Endodermal cell (in vitro differentiated cells): ENCODE measurements around the gene TCTN1. TPM values are rescaled to one million over a fixed set of nuclear protein-coding genes. Genes with fewer than 3 reads are reported as not detected.
"Not testable (repeated sequence)": the region's sequence is repeated elsewhere in the genome, so short reads cannot be mapped to it uniquely, and the experiment has no call there.

ENCODE experiments used
- DNase-seq: peaks from one replicate; pipeline ENCODE4 v3.0.0-alpha.2; 2017
- H3K27ac ChIP-seq: 2 replicates; pipeline ENCODE4 v1.5.1; 2013; ENCODE audit warnings: mild to moderate bottlenecking, low read depth, low read length, moderate library complexity
- H3K27me3 ChIP-seq: 2 replicates; pipeline ENCODE4 v1.6.1; 2013; ENCODE audit warnings: mild to moderate bottlenecking, low read length, moderate library complexity; ENCODE audit not compliant: insufficient read depth, control insufficient read depth, poor library complexity, severe bottlenecking
- H3K36me3 ChIP-seq: 2 replicates; pipeline ENCODE4 v1.7.0; 2013; ENCODE audit warnings: mild to moderate bottlenecking, low read length, moderate library complexity; ENCODE audit not compliant: control insufficient read depth, insufficient read depth
- H3K4me1 ChIP-seq: one replicate; pipeline ENCODE4 v1.7.0; 2013; ENCODE audit warnings: low read length; ENCODE audit not compliant: control insufficient read depth, insufficient read depth
- H3K4me3 ChIP-seq: 2 replicates; pipeline ENCODE4 v1.5.1; 2013; ENCODE audit warnings: mild to moderate bottlenecking, low read length, moderate library complexity
- H3K9ac ChIP-seq: 2 replicates; pipeline ENCODE4 v1.6.1; 2013; ENCODE audit warnings: mild to moderate bottlenecking, low read length, moderate library complexity; ENCODE audit not compliant: poor library complexity, severe bottlenecking; ENCODE audit errors: extremely low read depth
- H3K9me3 ChIP-seq: 2 replicates; pipeline ENCODE4 v1.6.1; 2013; ENCODE audit warnings: mild to moderate bottlenecking, low read length, moderate library complexity; ENCODE audit not compliant: control insufficient read depth
- H3K27ac Mint-ChIP-seq: 2 replicates; pipeline ENCODE4 v1.8.0; 2020; ENCODE audit warnings: mixed read lengths
- H3K27me3 Mint-ChIP-seq: 2 replicates; pipeline ENCODE4 v1.8.0; 2021; ENCODE audit warnings: mild to moderate bottlenecking, mixed read lengths; ENCODE audit not compliant: insufficient read depth
- H3K36me3 Mint-ChIP-seq: 2 replicates; pipeline ENCODE4 v1.8.0; 2020; ENCODE audit warnings: low read depth, mixed read lengths
- H3K4me1 Mint-ChIP-seq: 2 replicates; pipeline ENCODE4 v1.8.0; 2020; ENCODE audit warnings: mixed read lengths
- H3K4me3 Mint-ChIP-seq: 2 replicates; pipeline ENCODE4 v1.8.0; 2020; ENCODE audit warnings: mild to moderate bottlenecking, moderate library complexity, mixed read lengths
- H3K9me3 Mint-ChIP-seq: 2 replicates; pipeline ENCODE4 v1.8.0; 2020; ENCODE audit warnings: mild to moderate bottlenecking, mixed read lengths
- CTCF ChIP-seq: fragments of 200-600 bp; sonication (generic); conservative IDR thresholded peaks from 2 replicates; pipeline ENCODE4 v1.5.0; 2021; ENCODE audit warnings: antibody characterized with exemption, mild to moderate bottlenecking
- WGBS, 2 experiments: methylation state at CpG; one replicate each; pipeline versions ENCODE4 v1.1.5 to v1.1.7; 2013; ENCODE audit warnings: missing lambda C conversion rate in 2 of 2, mixed read lengths in 1 of 2; ENCODE audit not compliant: insufficient coverage in 1 of 2, insufficient read length in 1 of 2; 5-methylcytosine and 5-hydroxymethylcytosine counted together
- total RNA-seq, 2 donors: library from RNA; stranded (reverse); fragmentation: NEBNext Ultra II Directional in 1 of 2; extraction: Animal tissue kit (Norgen Biotek cat#: 25700) in 1 of 2; gene quantifications; 2 replicates in 1 of 2; 3 replicates in 1 of 2; pipeline ENCODE4 v1.2.1, GENCODE V29; 2021

TCTN1 gene
- total RNA-seq, 2 donors from 2014 or later: 29.5 to 44.9 TPM

- Histone ChIP-seq H3K27ac (no peak overlapping the region), H3K27me3 (no peaks in the 10 kb centered on the region), H3K4me3 (no peak overlapping the region), H3K4me1 (no peaks in the 10 kb centered on the region), H3K9me3 (peaks cover 36% of the 10 kb centered on the region), H3K36me3 (no peaks in the 10 kb centered on the region), H3K9ac (no peak overlapping the region)
- no peak for DNase-seq
- no peak overlapping the region for H3K4me3 Mint-ChIP-seq
- H3K9me3 Mint-ChIP-seq: peaks cover 32% of the 10 kb centered on the region
- H3K27me3 Mint-ChIP-seq: no peaks in the 10 kb centered on the region
- peaks cover 2% of the 10 kb centered on the region for H3K4me1 Mint-ChIP-seq
- TF ChIP-seq CTCF: no peak
- WGBS, 2 experiments: 80% methylated on average over 1 of the region's 1 CpG; no CpG with 5 or more reads in 1 of the 2 experiments
- no peak overlapping the region for H3K27ac Mint-ChIP-seq
- peaks cover 22% of the 10 kb centered on the region for H3K36me3 Mint-ChIP-seq
Observed at GRCh38 chr12:110574044-110574443, 39.9 kb upstream of the TCTN1 start.

GRCh38 chr12:110574717-110575230 lies 39.2 kb upstream of the TCTN1 start:
- DNase-seq, H3K27me3 ChIP-seq, H3K4me3 Mint-ChIP-seq, H3K4me1 ChIP-seq, H3K36me3 ChIP-seq, H3K4me1 Mint-ChIP-seq, H3K27me3 Mint-ChIP-seq, H3K9ac ChIP-seq, H3K27ac ChIP-seq, H3K4me3 ChIP-seq, H3K27ac Mint-ChIP-seq: not testable (repeated sequence)
- peaks cover 16% of the 10 kb centered on the region for H3K36me3 Mint-ChIP-seq
- 96 to 98% methylated on average over 6 to 8 of the region's 10 CpGs for WGBS, 2 experiments
- peaks cover 30% of the 10 kb centered on the region for H3K9me3 ChIP-seq
- H3K9me3 Mint-ChIP-seq: peaks cover 26% of the 10 kb centered on the region

GRCh38 chr12:110575326-110575725 lies 38.6 kb upstream of the TCTN1 start:
- H3K9ac ChIP-seq: no peak overlapping the region
- Mint-ChIP-seq H3K27ac (no peak overlapping the region), H3K9me3 (peaks cover 25% of the 10 kb centered on the region)

More at GRCh38 chr12:110575326-110575725, 38.6 kb upstream of the TCTN1 start:
- Histone ChIP-seq H3K27ac (no peak overlapping the region), H3K9me3 (peaks cover 28% of the 10 kb centered on the region), H3K4me3 (no peak overlapping the region), H3K27me3 (no peaks in the 10 kb centered on the region), H3K4me1 (no peaks in the 10 kb centered on the region), H3K36me3 (no peaks in the 10 kb centered on the region)
- H3K36me3 Mint-ChIP-seq: peaks cover 14% of the 10 kb centered on the region
- DNase-seq: peak; percentile 7
- TF ChIP-seq CTCF: no peak
- H3K4me1 Mint-ChIP-seq: peaks cover 7% of the 10 kb centered on the region
- no peak overlapping the region for H3K4me3 Mint-ChIP-seq
- 93 to 95% methylated on average over 1 of the region's 1 CpG for WGBS, 2 experiments
- H3K27me3 Mint-ChIP-seq: no peaks in the 10 kb centered on the region
